ENCODE data around the gene DYDC2.
"Not testable (repeated sequence)": the region's sequence is repeated elsewhere in the genome, so short reads cannot be mapped to it uniquely, and the experiment has no call there.

Gene DYDC2

GRCh38 chr10:80414142-80414895, 57.7 kb downstream of the DYDC2 start:
- no peak for DNase-seq (ENCODE audit: low spot score)

GRCh38 chr10:80415734-80416478, 59.3 kb downstream of the DYDC2 start:
- DNase-seq (ENCODE audit: low spot score): no peak

GRCh38 chr10:80416479-80417098, 60.0 kb downstream of the DYDC2 start:
- no peak for DNase-seq (ENCODE audit: low spot score)

- DNase-seq (ENCODE audit: low spot score): not testable (repeated sequence)
Observed at GRCh38 chr10:80417256-80417655, 60.7 kb downstream of the DYDC2 start.

Data from hematopoietic multipotent progenitor cell treated with erythropoietin and hydrocortisone succinate and interleukin-3 and kit ligand, for 15 days (in vitro differentiated cells).